GM10248 (cell line): ENCODE data around the gene RNU6-1.
A peak's percentile ranks its signal among the peaks of the same experiment; 100 is the strongest.

Experiments
- CTCF ChIA-PET: fragments of 300-600 bp; sonication (Branson Sonifier 250); formaldehyde crosslinking; extraction: SDS; loops from one replicate; lab custom pipeline; 2021; ENCODE audit warnings: antibody characterized with exemption; lab: Yijun Ruan, JAX
- POLR2A ChIA-PET: fragments of 350-650 bp; sonication (Branson Sonifier 250); formaldehyde crosslinking; extraction: SDS; loops from one replicate; lab custom pipeline; 2020; ENCODE audit warnings: antibody characterized with exemption; lab: Yijun Ruan, JAX
- DNase-seq: peaks from one replicate; pipeline ENCODE4 v3.0.0; 2012; ENCODE audit errors: extremely low spot score
- CTCF ChIP-seq: IDR thresholded peaks from 2 replicates; pipeline ENCODE4 v1.5.1; 2012; ENCODE audit warnings: mild to moderate bottlenecking, low read depth; ENCODE audit errors: extremely low read depth, missing control alignments, control extremely low read depth

The RNU6-1 gene

GRCh38 chr15:67870868-67871408 is 31.1 kb upstream of the RNU6-1 start:
- ChIA-PET CTCF (interaction anchor here (1.0 kb wide), 1 partner anchor 293 kb away, joined by 3 read pairs; no protein-coding TSS in a partner anchor), POLR2A (no interaction called here)
- no peak for TF ChIP-seq CTCF
- no peak for DNase-seq

GRCh38 chr15:67869701-67870100 is 29.9 kb upstream of the RNU6-1 start:
- ChIA-PET CTCF (no interaction called here), POLR2A (no interaction called here)
- no peak for DNase-seq
- TF ChIP-seq CTCF = no peak

GRCh38 chr15:67865766-67866165 is 25.9 kb upstream of the RNU6-1 start:
- DNase-seq = no peak
- TF ChIP-seq CTCF = no peak
- ChIA-PET POLR2A (no interaction called here), CTCF (no interaction called here)

GRCh38 chr15:67865331-67865730 is 25.5 kb upstream of the RNU6-1 start:
- CTCF ChIA-PET = no interaction called here
- TF ChIP-seq CTCF = no peak
- POLR2A ChIA-PET = no interaction called here
- no peak for DNase-seq

- POLR2A ChIA-PET = interaction anchor here (0.6 kb wide), 1 partner anchor 255 kb away, joined by 3 read pairs; no protein-coding TSS in a partner anchor
- peak; percentile 83 for TF ChIP-seq CTCF
- CTCF ChIA-PET = interaction anchor here (0.7 to 3.1 kb wide), 55 partner anchors 10 to 390 kb away, joined by 3 to 33 read pairs (median 5); partner anchors contain the start of gene PIAS1
- DNase-seq = peak; percentile 87
Measured at GRCh38 chr15:67863442-67863987, 23.7 kb upstream of the RNU6-1 start.

GRCh38 chr15:67862750-67863441 is 23.1 kb upstream of the RNU6-1 start:
- peak; percentile 48 for DNase-seq
- ChIA-PET POLR2A (interaction anchor here (0.6 kb wide), 1 partner anchor 256 kb away, joined by 3 read pairs; no protein-coding TSS in a partner anchor), CTCF (interaction anchor here (0.5 to 3.1 kb wide), 51 partner anchors 10 to 390 kb away, joined by 3 to 33 read pairs (median 5); partner anchors contain the start of gene PIAS1)
- TF ChIP-seq CTCF = no peak
